KOPT-K1 (cell line): ENCODE data around the gene GPR151.
"Not testable (repeated sequence)": the region's sequence is repeated elsewhere in the genome, so short reads cannot be mapped to it uniquely, and the experiment has no call there.

Experiments used
- H3K27ac ChIP-seq: fragments of 200-600 bp; sonication (generic); 2 replicates; pipeline ENCODE4 v1.5.1; 2016; ENCODE audit warnings: antibody characterized with exemption, mild to moderate bottlenecking, low read depth, low read length; ENCODE audit not compliant: poor library complexity, severe bottlenecking
- H3K36me3 ChIP-seq: fragments of 200-600 bp; sonication (generic); 2 replicates; pipeline ENCODE4 v1.5.1; 2017; ENCODE audit warnings: antibody characterized with exemption, mild to moderate bottlenecking, low read length, moderate library complexity; ENCODE audit not compliant: insufficient read depth
- H3K9me3 ChIP-seq: fragments of 200-600 bp; sonication (generic); 2 replicates; pipeline ENCODE4 v1.5.1; 2017; ENCODE audit warnings: antibody characterized with exemption, low read length, mild to moderate bottlenecking; ENCODE audit not compliant: insufficient read depth, poor library complexity, severe bottlenecking

The GPR151 gene

GRCh38 chr5:146516151-146516475 lies at the start of gene GPR151:
Gene GPR151 (minus strand): TSS chr5:146516190. CDS start chr5:146516113, 77 bp downstream.
- no peaks in the 10 kb centered on the region for H3K9me3 ChIP-seq
- no peak within 1 kb of the TSS for H3K27ac ChIP-seq
- H3K36me3 ChIP-seq = peaks cover 40% of the 10 kb centered on the region

GRCh38 chr5:146564007-146564762 lies 48.2 kb upstream of the GPR151 start:
- H3K36me3 ChIP-seq = no peaks in the 10 kb centered on the region
- H3K27ac ChIP-seq = no peak overlapping the region
- H3K9me3 ChIP-seq = no peaks in the 10 kb centered on the region

- H3K27ac ChIP-seq = no peak overlapping the region
- H3K9me3 ChIP-seq = no peaks in the 10 kb centered on the region
- no peaks in the 10 kb centered on the region for H3K36me3 ChIP-seq
These were observed 46.5 kb upstream of the GPR151 start for GRCh38 chr5:146562461-146562860.

DNA sequence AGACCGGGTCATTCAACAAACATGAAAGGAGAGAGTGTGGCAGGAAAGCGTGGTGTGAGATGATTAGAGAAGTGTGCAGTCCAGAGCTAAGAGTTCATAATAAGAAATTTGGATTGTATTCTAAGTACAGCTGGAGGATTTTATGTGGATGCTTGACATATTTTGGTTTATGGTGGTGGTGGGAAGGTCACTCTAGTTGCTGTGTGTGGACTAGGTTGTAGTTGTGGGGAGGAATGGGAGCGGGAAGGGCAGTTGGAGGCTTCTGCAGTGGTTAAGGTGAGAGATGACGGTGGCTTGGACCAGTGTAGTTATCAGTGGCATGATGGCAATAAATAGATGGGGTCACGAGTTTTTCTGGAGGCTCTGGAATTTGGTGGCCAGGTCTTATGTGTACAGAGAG lies 45.7 kb upstream of the GPR151 start:
- Histone ChIP-seq H3K36me3 (no peaks in the 10 kb centered on the region), H3K27ac (no peak overlapping the region), H3K9me3 (no peaks in the 10 kb centered on the region)

DNA sequence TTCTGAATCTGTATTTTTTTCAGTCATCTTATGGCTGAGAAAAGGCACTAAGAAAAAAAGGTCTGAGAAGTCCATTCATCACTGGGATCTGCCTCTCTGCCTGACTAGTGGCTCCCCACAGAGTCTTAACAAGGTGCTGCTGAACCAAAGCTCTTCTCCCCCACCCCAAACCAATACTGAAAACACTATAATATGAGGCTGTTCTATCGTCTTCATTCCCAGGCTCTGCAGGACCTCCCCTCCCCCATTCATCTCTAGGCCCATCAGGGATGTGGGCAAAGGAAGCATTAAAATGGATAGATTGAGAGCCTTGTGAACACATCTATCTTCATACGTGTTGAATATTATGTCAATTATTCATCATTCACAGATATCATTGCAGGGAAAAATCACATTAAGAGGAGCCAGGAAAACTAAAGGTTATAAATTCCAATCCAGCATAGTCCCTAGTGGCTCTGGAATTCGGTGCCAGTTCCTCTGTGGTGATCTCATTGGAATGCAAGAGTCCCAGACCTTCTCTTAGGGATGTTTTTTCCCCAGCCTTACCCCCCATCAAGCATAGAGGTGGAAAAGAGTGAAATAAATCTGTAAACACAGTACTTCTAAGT lies 44.3 kb upstream of the GPR151 start:
- no peaks in the 10 kb centered on the region for H3K9me3 ChIP-seq
- H3K27ac ChIP-seq = no peak overlapping the region
- no peaks in the 10 kb centered on the region for H3K36me3 ChIP-seq

DNA sequence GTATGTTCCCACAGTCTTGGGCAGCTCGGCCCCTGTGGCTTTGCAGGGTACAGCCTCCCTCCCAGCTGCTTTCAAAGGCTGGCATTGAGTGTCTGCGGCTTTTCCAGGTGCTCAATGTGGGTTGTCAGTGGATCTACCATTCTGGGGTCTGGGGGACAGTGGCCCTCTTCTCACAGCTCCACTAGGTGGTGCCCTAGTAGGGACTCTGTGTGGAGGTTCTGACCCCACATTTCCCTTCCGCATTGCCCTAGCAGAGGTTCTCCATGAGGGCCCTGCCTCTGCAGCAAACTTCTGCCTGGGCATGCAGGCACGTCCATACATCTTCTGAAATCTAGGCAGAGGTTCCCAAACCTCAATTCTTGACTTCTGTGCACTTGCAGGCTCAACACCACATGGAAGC lies 40.9 kb upstream of the GPR151 start:
- H3K27ac ChIP-seq, H3K9me3 ChIP-seq, H3K36me3 ChIP-seq: not testable (repeated sequence)

- Histone ChIP-seq H3K27ac (no peak overlapping the region), H3K36me3 (no peaks in the 10 kb centered on the region), H3K9me3 (no peaks in the 10 kb centered on the region)
These were observed 37.5 kb upstream of the GPR151 start for GRCh38 chr5:146553446-146553845.

DNA sequence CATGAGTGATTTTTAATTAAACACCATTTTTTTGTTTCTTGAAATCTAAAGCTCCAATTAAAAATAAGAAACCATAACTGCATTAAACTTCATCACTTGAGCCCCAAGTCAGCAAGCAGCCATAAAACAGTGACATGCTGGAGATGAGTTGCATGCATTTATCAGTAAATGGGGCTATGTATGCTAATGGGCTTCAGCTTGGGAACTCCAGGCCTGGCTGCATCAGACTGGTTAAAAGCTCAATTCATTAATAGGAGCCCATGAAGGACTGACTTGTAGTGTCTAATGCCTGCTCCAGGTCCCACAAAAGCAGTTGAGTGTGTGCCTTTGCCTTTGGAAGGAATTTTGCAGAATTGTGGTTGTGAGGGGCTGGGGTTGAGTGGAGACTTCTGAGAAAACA lies 33.6 kb upstream of the GPR151 start:
- H3K27ac ChIP-seq = no peak overlapping the region
- H3K9me3 ChIP-seq = no peaks in the 10 kb centered on the region
- H3K36me3 ChIP-seq = no peaks in the 10 kb centered on the region

DNA sequence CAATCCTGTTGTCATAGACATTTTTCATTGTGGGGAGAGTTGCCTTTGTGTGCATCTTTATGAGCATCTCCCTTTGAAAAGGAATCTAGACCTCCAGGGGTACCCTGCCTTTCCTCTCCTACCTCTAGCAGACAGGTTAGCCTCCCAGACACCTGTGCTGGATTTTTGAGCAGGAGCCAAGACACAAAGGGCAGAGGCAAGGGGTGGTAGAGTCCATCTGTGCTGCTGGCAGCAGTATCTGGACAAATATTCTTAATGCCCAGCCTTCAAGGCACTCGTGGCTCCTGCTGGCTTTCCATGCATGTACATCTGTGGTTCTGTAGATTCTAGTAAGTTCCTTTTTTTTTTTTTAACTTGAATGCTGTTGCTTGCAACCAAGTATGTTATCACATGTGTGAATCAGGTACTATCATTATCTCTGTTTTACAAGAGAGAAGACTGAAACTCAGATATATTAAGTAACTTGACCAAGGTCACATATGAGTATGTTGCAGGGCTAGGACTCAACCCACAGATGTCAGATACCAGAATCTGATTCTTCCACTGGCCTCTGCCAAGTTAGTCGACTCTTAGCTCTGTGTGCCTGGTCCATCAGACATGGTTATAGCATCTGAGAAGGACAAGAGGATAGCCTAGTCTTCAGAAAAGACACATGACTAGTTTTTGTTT lies 32.9 kb upstream of the GPR151 start:
- no peaks in the 10 kb centered on the region for H3K9me3 ChIP-seq
- no peaks in the 10 kb centered on the region for H3K36me3 ChIP-seq
- H3K27ac ChIP-seq = no peak overlapping the region

DNA sequence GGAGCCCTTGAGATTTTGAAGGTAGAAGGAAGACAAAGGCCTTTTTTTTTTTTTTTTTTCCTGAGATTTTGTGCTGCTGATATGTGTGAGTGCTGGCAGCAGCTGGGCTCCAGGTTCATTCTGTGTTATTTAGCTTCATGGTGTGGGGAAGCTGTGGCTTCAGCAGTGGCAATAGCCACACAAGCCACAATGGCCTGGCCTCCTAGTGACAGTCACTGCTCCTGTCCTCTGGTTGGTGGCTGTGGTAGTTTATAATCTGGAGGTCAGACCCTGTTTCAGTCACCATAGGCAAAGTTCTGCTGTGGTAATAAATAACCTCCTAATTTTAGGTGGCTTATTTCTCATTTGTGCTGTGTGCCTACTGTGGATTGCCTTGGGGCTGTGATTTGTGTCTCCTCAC lies 28.2 kb upstream of the GPR151 start:
- H3K36me3 ChIP-seq = no peaks in the 10 kb centered on the region
- no peaks in the 10 kb centered on the region for H3K9me3 ChIP-seq
- no peak overlapping the region for H3K27ac ChIP-seq

DNA sequence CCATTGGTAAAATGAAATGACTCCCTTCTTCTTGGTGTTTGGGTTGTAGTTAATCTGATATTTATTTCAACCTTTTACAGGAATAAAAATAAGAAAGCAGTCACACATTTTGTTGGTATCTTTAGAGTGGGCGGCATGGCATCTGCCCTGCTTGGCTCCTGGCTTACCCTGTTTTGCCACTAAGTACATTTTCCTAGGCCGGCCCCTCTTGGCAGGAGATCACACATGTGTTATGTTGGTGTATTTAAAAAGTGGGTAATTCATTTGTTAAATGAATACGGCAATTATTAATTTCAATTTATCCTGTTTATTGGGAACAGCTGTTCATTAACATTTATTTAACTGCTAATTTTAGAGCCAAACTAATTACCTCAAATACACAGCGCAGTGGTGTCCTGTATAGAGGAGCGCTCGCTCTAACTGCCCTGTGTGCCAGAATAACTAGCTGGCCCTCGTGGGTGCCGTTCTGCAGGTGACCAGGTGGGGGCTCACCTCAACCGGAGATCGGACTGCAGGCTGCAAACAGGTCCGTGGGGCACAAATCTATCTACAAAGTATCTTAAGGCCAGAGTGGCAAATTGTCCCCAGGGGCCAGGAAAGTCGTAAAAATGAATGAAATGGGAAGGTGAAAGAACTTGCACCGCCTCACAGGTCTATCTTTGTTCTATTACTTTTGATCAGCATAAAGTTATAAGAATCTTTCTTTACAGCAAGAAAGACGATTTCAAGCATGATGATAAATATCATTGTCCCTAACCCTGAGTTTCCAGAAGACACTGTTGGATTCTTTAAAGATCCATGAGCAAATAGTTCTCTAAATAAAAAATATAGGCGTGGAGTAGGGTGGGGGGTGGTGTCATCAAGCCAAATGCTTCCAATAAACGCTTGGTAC lies 26.2 kb upstream of the GPR151 start:
- Histone ChIP-seq H3K9me3 (no peaks in the 10 kb centered on the region), H3K36me3 (no peaks in the 10 kb centered on the region), H3K27ac (no peak overlapping the region)

GRCh38 chr5:146540414-146540813 lies 24.4 kb upstream of the GPR151 start:
- Histone ChIP-seq H3K27ac (no peak overlapping the region), H3K9me3 (no peaks in the 10 kb centered on the region), H3K36me3 (no peaks in the 10 kb centered on the region)

DNA sequence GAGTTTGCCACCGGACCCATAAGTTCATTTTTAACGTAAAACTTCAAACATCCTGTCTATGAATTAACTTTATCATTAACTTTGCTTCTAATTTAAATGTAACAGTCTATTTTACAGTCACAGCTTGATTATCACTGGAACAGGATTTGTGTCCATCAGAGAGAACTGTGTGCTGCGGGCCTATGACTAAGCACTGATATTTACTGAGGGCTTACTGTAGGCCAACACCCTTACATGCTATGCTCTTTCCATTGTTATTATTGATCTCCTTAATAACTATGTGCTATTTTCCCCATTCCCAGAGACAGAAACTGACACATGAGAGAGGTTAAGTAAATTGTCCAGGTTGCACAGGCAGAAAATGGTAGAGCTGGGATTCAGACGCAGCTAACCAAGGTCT lies 24.0 kb upstream of the GPR151 start:
- H3K9me3 ChIP-seq = no peaks in the 10 kb centered on the region
- no peak overlapping the region for H3K27ac ChIP-seq
- no peaks in the 10 kb centered on the region for H3K36me3 ChIP-seq

GRCh38 chr5:146538432-146538831 lies 22.4 kb upstream of the GPR151 start:
- no peaks in the 10 kb centered on the region for H3K9me3 ChIP-seq
- H3K36me3 ChIP-seq = no peaks in the 10 kb centered on the region
- H3K27ac ChIP-seq = no peak overlapping the region

- no peak overlapping the region for H3K27ac ChIP-seq
These were observed 17.9 kb upstream of the GPR151 start for GRCh38 chr5:146533882-146534281.

More at GRCh38 chr5:146533882-146534281, 17.9 kb upstream of the GPR151 start:
- no peaks in the 10 kb centered on the region for H3K9me3 ChIP-seq
- H3K36me3 ChIP-seq = no peaks in the 10 kb centered on the region
